SK-N-SH treated with all-trans-retinoic acid at 6 μM for 48 hours (cell line): ENCODE measurements around the gene L3MBTL1.

Experiments
- ATAC-seq: fragments of 200-7000 bp; cut with Tn5 transposase; 3 replicates; pipeline ENCODE4 v1.9.1; 2020; ENCODE audit warnings: mild to moderate bottlenecking, moderate library complexity
- ARNTL ChIP-seq: fragments of 450-650 bp; formaldehyde crosslinking; IDR thresholded peaks from 2 replicates; pipeline ENCODE4 v1.5.0; 2020; ENCODE audit warnings: low read depth, mild to moderate bottlenecking, moderate library complexity, borderline replicate concordance
- BACH2 ChIP-seq: fragments of 250-450 bp; sonication (Bioruptor Pico); IDR thresholded peaks from 2 replicates; pipeline ENCODE4 v1.9.0; 2021; ENCODE audit warnings: mild to moderate bottlenecking, borderline replicate concordance
- CSDC2 ChIP-seq: fragments of 250-450 bp; sonication (Bioruptor Pico); IDR thresholded peaks from 2 replicates; pipeline ENCODE4 v1.5.0; 2020; ENCODE audit warnings: mild to moderate bottlenecking, moderate library complexity
- ESRRG ChIP-seq: fragments of 250-450 bp; sonication (Bioruptor Pico); IDR thresholded peaks from 2 replicates; pipeline ENCODE4 v1.6.1; 2021; ENCODE audit warnings: mild to moderate bottlenecking
- GLIS3 ChIP-seq: fragments of 250-450 bp; sonication (Bioruptor Pico); IDR thresholded peaks from 2 replicates; pipeline ENCODE4 v1.5.0; 2020; ENCODE audit warnings: mild to moderate bottlenecking, moderate library complexity
- ISL1 ChIP-seq: fragments of 250-450 bp; sonication (Bioruptor Pico); IDR thresholded peaks from 2 replicates; pipeline ENCODE4 v2.1.2; 2022; ENCODE audit warnings: mild to moderate bottlenecking, moderate library complexity
- PPARA ChIP-seq: fragments of 250-450 bp; sonication (Bioruptor Pico); IDR thresholded peaks from 2 replicates; pipeline ENCODE4 v1.5.0; 2020; ENCODE audit warnings: mild to moderate bottlenecking, borderline replicate concordance
- RARB ChIP-seq: fragments of 250-450 bp; sonication (Bioruptor Pico); IDR thresholded peaks from 2 replicates; pipeline ENCODE4 v1.8.0; 2021; ENCODE audit warnings: mild to moderate bottlenecking, moderate library complexity
- SNAI2 ChIP-seq: fragments of 250-450 bp; sonication (Bioruptor Pico); IDR thresholded peaks from 2 replicates; pipeline ENCODE4 v1.5.0; 2020; ENCODE audit warnings: mild to moderate bottlenecking, moderate library complexity
- TOX ChIP-seq: fragments of 250-450 bp; sonication (Bioruptor Pico); IDR thresholded peaks from 2 replicates; pipeline ENCODE4 v1.8.0; 2021; ENCODE audit warnings: mild to moderate bottlenecking, moderate library complexity, borderline replicate concordance
- ZC3H10 ChIP-seq: fragments of 250-450 bp; sonication (Bioruptor Pico); IDR thresholded peaks from 2 replicates; pipeline ENCODE4 v1.5.1; 2021; ENCODE audit warnings: mild to moderate bottlenecking, moderate library complexity
- ZFP3 ChIP-seq: fragments of 250-450 bp; sonication (Bioruptor Pico); IDR thresholded peaks from 2 replicates; pipeline ENCODE4 v1.5.0; 2020; ENCODE audit warnings: mild to moderate bottlenecking, moderate library complexity
- ZFP30 ChIP-seq: fragments of 450-650 bp; formaldehyde crosslinking; IDR thresholded peaks from 2 replicates; pipeline ENCODE4 v1.5.0; 2022; ENCODE audit warnings: mild to moderate bottlenecking, moderate library complexity
- ZNF565 ChIP-seq: fragments of 450-650 bp; formaldehyde crosslinking; conservative IDR thresholded peaks from 2 replicates; pipeline ENCODE4 v1.5.0; 2020; ENCODE audit warnings: low read depth, mild to moderate bottlenecking, moderate library complexity
- ZNF70 ChIP-seq: fragments of 450-650 bp; formaldehyde crosslinking; IDR thresholded peaks from 2 replicates; pipeline ENCODE4 v1.5.0; 2020; ENCODE audit warnings: mild to moderate bottlenecking, moderate library complexity
- ZNF8 ChIP-seq: fragments of 450-650 bp; formaldehyde crosslinking; IDR thresholded peaks from 2 replicates; pipeline ENCODE4 v1.5.0; 2020; ENCODE audit warnings: mild to moderate bottlenecking, moderate library complexity
- TF ChIP-seq, protein P1 (sequence below): fragments of 250-450 bp; sonication (Bioruptor Pico); IDR thresholded peaks from 2 replicates; pipeline ENCODE4 v1.8.0; 2021; ENCODE audit warnings: low read depth, mild to moderate bottlenecking, moderate library complexity, borderline replicate concordance
- TF ChIP-seq, protein P2 (sequence below): fragments of 250-450 bp; sonication (Bioruptor Pico); IDR thresholded peaks from 2 replicates; pipeline ENCODE4 v1.8.0; 2020; ENCODE audit warnings: mild to moderate bottlenecking, moderate library complexity, borderline replicate concordance
- TF ChIP-seq, protein P3 (sequence below): fragments of 250-450 bp; sonication (Bioruptor Pico); IDR thresholded peaks from 2 replicates; pipeline ENCODE4 v1.5.1; 2021; ENCODE audit warnings: mild to moderate bottlenecking, moderate library complexity
- TF ChIP-seq, protein P4 (sequence below): fragments of 250-450 bp; sonication (Bioruptor Pico); IDR thresholded peaks from 2 replicates; pipeline ENCODE4 v1.5.0; 2020; ENCODE audit warnings: mild to moderate bottlenecking, moderate library complexity
- TF ChIP-seq, protein P5 (sequence below): fragments of 250-450 bp; sonication (Bioruptor Pico); IDR thresholded peaks from 2 replicates; pipeline ENCODE4 v1.5.1; 2020; ENCODE audit warnings: low read depth, mild to moderate bottlenecking, moderate library complexity

The L3MBTL1 gene

DNA sequence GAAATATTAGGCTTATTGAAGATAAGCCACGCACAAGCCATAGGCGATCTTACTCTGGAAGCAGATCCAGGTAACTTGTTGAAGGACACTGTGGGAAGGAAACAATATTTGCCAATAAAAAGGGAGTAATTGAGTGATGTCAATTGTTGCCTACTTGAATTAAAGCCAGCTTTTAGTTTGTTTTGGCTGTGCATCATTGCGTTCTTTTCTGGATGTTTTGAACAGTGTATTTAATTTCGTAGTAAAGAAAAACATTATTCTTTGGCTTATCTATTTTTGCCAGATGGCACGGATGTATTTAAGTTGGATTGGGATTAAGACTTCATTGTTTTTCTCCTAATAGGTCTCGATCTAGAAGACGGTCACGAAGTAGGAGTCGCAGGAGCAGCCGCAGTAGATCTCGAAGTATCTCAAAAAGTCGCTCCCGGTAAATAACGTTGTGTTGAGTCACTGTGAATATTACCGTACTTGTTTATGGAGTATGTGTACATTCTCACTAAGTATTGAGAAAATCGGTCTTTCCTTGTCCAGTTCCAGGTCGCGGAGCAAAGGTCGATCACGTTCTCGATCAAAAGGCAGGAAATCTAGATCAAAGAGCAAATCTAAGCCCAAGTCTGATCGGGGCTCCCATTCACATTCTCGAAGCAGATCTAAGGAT, 47.2 kb upstream of the L3MBTL1 start:
- TF ChIP-seq TOX (CRISPR knock-in tag) (no peak), BACH2 (CRISPR knock-in tag) (no peak), ZC3H10 (no peak), ZNF70 (CRISPR knock-in tag) (no peak), PPARA (no peak), ESRRG (CRISPR knock-in tag) (no peak), ZFP3 (no peak), GLIS3 (CRISPR knock-in tag) (no peak), ZNF565 (no peak), ARNTL (CRISPR knock-in tag) (no peak), ISL1 (CRISPR knock-in tag) (no peak), SNAI2 (CRISPR knock-in tag) (no peak)
- TF ChIP-seq, protein P1, sequence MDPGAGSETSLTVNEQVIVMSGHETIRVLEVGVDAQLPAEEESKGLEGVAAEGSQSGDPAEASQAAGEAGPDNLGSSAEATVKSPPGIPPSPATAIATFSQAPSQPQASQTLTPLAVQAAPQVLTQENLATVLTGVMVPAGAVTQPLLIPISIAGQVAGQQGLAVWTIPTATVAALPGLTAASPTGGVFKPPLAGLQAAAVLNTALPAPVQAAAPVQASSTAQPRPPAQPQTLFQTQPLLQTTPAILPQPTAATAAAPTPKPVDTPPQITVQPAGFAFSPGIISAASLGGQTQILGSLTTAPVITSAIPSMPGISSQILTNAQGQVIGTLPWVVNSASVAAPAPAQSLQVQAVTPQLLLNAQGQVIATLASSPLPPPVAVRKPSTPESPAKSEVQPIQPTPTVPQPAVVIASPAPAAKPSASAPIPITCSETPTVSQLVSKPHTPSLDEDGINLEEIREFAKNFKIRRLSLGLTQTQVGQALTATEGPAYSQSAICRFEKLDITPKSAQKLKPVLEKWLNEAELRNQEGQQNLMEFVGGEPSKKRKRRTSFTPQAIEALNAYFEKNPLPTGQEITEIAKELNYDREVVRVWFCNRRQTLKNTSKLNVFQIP (CRISPR knock-in tag) = no peak
- TF ChIP-seq, protein P2, sequence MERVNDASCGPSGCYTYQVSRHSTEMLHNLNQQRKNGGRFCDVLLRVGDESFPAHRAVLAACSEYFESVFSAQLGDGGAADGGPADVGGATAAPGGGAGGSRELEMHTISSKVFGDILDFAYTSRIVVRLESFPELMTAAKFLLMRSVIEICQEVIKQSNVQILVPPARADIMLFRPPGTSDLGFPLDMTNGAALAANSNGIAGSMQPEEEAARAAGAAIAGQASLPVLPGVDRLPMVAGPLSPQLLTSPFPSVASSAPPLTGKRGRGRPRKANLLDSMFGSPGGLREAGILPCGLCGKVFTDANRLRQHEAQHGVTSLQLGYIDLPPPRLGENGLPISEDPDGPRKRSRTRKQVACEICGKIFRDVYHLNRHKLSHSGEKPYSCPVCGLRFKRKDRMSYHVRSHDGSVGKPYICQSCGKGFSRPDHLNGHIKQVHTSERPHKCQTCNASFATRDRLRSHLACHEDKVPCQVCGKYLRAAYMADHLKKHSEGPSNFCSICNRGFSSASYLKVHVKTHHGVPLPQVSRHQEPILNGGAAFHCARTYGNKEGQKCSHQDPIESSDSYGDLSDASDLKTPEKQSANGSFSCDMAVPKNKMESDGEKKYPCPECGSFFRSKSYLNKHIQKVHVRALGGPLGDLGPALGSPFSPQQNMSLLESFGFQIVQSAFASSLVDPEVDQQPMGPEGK (CRISPR knock-in tag) = no peak
- TF ChIP-seq, protein P3, sequence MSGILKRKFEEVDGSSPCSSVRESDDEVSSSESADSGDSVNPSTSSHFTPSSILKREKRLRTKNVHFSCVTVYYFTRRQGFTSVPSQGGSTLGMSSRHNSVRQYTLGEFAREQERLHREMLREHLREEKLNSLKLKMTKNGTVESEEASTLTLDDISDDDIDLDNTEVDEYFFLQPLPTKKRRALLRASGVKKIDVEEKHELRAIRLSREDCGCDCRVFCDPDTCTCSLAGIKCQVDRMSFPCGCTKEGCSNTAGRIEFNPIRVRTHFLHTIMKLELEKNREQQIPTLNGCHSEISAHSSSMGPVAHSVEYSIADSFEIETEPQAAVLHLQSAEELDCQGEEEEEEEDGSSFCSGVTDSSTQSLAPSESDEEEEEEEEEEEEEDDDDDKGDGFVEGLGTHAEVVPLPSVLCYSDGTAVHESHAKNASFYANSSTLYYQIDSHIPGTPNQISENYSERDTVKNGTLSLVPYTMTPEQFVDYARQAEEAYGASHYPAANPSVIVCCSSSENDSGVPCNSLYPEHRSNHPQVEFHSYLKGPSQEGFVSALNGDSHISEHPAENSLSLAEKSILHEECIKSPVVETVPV = no peak
- TF ChIP-seq, protein P4, sequence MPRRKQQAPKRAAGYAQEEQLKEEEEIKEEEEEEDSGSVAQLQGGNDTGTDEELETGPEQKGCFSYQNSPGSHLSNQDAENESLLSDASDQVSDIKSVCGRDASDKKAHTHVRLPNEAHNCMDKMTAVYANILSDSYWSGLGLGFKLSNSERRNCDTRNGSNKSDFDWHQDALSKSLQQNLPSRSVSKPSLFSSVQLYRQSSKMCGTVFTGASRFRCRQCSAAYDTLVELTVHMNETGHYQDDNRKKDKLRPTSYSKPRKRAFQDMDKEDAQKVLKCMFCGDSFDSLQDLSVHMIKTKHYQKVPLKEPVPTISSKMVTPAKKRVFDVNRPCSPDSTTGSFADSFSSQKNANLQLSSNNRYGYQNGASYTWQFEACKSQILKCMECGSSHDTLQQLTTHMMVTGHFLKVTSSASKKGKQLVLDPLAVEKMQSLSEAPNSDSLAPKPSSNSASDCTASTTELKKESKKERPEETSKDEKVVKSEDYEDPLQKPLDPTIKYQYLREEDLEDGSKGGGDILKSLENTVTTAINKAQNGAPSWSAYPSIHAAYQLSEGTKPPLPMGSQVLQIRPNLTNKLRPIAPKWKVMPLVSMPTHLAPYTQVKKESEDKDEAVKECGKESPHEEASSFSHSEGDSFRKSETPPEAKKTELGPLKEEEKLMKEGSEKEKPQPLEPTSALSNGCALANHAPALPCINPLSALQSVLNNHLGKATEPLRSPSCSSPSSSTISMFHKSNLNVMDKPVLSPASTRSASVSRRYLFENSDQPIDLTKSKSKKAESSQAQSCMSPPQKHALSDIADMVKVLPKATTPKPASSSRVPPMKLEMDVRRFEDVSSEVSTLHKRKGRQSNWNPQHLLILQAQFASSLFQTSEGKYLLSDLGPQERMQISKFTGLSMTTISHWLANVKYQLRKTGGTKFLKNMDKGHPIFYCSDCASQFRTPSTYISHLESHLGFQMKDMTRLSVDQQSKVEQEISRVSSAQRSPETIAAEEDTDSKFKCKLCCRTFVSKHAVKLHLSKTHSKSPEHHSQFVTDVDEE (CRISPR knock-in tag) = no peak
- TF ChIP-seq, protein P5, sequence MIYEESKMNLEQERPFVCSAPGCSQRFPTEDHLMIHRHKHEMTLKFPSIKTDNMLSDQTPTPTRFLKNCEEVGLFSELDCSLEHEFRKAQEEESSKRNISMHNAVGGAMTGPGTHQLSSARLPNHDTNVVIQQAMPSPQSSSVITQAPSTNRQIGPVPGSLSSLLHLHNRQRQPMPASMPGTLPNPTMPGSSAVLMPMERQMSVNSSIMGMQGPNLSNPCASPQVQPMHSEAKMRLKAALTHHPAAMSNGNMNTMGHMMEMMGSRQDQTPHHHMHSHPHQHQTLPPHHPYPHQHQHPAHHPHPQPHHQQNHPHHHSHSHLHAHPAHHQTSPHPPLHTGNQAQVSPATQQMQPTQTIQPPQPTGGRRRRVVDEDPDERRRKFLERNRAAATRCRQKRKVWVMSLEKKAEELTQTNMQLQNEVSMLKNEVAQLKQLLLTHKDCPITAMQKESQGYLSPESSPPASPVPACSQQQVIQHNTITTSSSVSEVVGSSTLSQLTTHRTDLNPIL (CRISPR knock-in tag) = no peak
- ATAC-seq = no peak

DNA sequence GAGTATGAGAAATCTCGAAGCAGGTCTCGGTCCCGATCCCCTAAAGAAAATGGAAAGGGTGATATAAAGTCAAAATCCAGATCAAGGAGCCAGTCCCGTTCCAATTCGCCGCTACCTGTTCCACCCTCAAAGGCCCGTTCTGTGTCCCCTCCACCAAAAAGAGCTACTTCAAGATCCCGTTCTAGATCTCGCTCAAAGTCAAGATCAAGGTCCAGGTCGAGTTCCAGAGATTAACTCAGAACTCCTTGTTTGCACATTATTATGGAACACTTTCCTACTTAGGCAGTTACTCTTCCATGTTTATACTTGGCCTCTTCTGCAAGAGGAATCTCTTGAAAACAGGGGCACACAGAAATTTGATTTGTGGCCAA, 46.7 kb upstream of the L3MBTL1 start:
- ATAC-seq = no peak
- no peak for TF ChIP-seq PPARA
- TF ChIP-seq, protein P4 (CRISPR knock-in tag) = no peak
- TF ChIP-seq ZFP30 (CRISPR knock-in tag) = no peak
- TF ChIP-seq GLIS3 (CRISPR knock-in tag) = no peak
- no peak for TF ChIP-seq ZC3H10
- no peak for TF ChIP-seq TOX (CRISPR knock-in tag)
- no peak for TF ChIP-seq ESRRG (CRISPR knock-in tag)
- TF ChIP-seq, protein P3 = no peak
- no peak for TF ChIP-seq CSDC2 (CRISPR knock-in tag)
- no peak for TF ChIP-seq ZNF70 (CRISPR knock-in tag)
- TF ChIP-seq ZNF8 (CRISPR knock-in tag) = no peak
- no peak for TF ChIP-seq SNAI2 (CRISPR knock-in tag)
- no peak for TF ChIP-seq RARB (CRISPR knock-in tag)
- TF ChIP-seq, protein P5 (CRISPR knock-in tag) = no peak
- TF ChIP-seq ISL1 (CRISPR knock-in tag) = no peak
- no peak for TF ChIP-seq ARNTL (CRISPR knock-in tag)
- TF ChIP-seq, protein P1 (CRISPR knock-in tag) = no peak
